K562 (cell line): ENCODE measurements around the gene GPS2. TPM values are rescaled to one million over a fixed set of nuclear protein-coding genes. Genes with fewer than 3 reads are reported as not detected.

Source experiments
- ARID2 ChIP-seq: fragments of 450-650 bp; IDR thresholded peaks from 2 replicates; pipeline ENCODE4 v1.6.1; 2017; ENCODE audit warnings: antibody characterized with exemption, mild to moderate bottlenecking
- CTBP1 ChIP-seq: fragments of 450-650 bp; IDR thresholded peaks from 2 replicates; pipeline ENCODE4 v1.6.1; 2016; ENCODE audit warnings: borderline replicate concordance
- FOXJ3 ChIP-seq: sonication (generic); formaldehyde crosslinking; IDR thresholded peaks from 2 replicates; pipeline ENCODE4 v1.4.0; 2020; ENCODE audit warnings: mild to moderate bottlenecking, missing genetic modification reagents
- HMGN3 ChIP-seq: IDR thresholded peaks from 2 replicates; pipeline ENCODE4 v1.6.1; 2011; ENCODE audit warnings: borderline replicate concordance, low read depth, mild to moderate bottlenecking, mixed read lengths, low read length; ENCODE audit not compliant: insufficient read length; ENCODE audit errors: extremely low read depth
- MAFK ChIP-seq: IDR thresholded peaks from 2 replicates; pipeline ENCODE4 v1.6.1; 2011; ENCODE audit warnings: low read length, improper control_type of control experiment
- POLR2A ChIP-seq: fragments of 450-650 bp; conservative IDR thresholded peaks from 2 replicates; pipeline ENCODE4 v1.6.1; 2016
- STAG1 ChIP-seq: sonication (generic); formaldehyde crosslinking; IDR thresholded peaks from 2 replicates; pipeline ENCODE4 v1.5.0; 2020; ENCODE audit warnings: missing genetic modification reagents, borderline replicate concordance
- TRIM24 ChIP-seq, 2 experiments: fragments of 450-650 bp; IDR thresholded peaks; 2 replicates each; pipeline ENCODE4 v1.6.1; 2016
- U2AF1 ChIP-seq: fragments of 200-400 bp; formaldehyde crosslinking; optimal IDR thresholded peaks from 2 replicates; pipeline ENCODE3; 2017; ENCODE audit warnings: mild to moderate bottlenecking, low read depth, low read length, moderate library complexity
- polyA plus RNA-seq, 8 experiments: library from polyadenylated mRNA; depleted of rRNA in 4 of 8; stranded (reverse) in 5 of 8; unstranded in 3 of 8; fragments of >200 nt; fragmentation: Nextera tagmentation in 2 of 8; fragmentation: Illumina TruSeq in 1 of 8; extraction: Ambion mirVana in 2 of 8; extraction: Trizol in 1 of 8; gene quantifications; 2 replicates each; pipeline versions ENCODE4 v1.2.1 to v1.2.3, GENCODE V29; 2011 to 2014; ENCODE audit warnings: inconsistent platforms in 1 of 8, missing spikeins in 1 of 8
- total RNA-seq, 7 experiments: library from RNA; depleted of rRNA in 6 of 7; stranded (reverse); fragments of >200 nt in 6 of 7; fragmentation: Illumina TruSeq in 2 of 7; extraction: Trizol in 2 of 7; gene quantifications; 2 replicates each; pipeline versions ENCODE4 v1.2.1 to v1.2.3, GENCODE V29; 2011 to 2021; ENCODE audit warnings: low replicate concordance in 1 of 7
- TF ChIP-seq, protein P1 (sequence below): sonication (generic); formaldehyde crosslinking; IDR thresholded peaks from 2 replicates; pipeline ENCODE4 v1.8.1; 2023; ENCODE audit warnings: missing genetic modification reagents, mild to moderate bottlenecking, borderline replicate concordance
- TF ChIP-seq, protein P2 (sequence below): fragments of 250-450 bp; sonication (Bioruptor Pico); IDR thresholded peaks from 2 replicates; pipeline ENCODE4 v1.4.0; 2020; ENCODE audit warnings: borderline replicate concordance
- TF ChIP-seq, protein P3 (sequence below): sonication (generic); formaldehyde crosslinking; IDR thresholded peaks from 2 replicates; pipeline ENCODE4 v1.8.1; 2023; ENCODE audit warnings: mild to moderate bottlenecking, missing genetic modification reagents
- TF ChIP-seq, protein P4 (sequence below): sonication (generic); formaldehyde crosslinking; IDR thresholded peaks from 2 replicates; pipeline ENCODE4 v1.8.0; 2022; ENCODE audit warnings: mild to moderate bottlenecking, missing genetic modification reagents
- TF ChIP-seq, protein P5 (sequence below): fragments of 450-650 bp; IDR thresholded peaks from 2 replicates; pipeline ENCODE4 v1.6.1; 2018; ENCODE audit not compliant: partially characterized antibody

The GPS2 gene
- total and polyA plus RNA-seq, 9 of the 15 experiments (the other 6 are each of a cell fraction or from before 2014, with no cell fraction given): 18.3 to 75.7 (median 37.0) TPM

DNA sequence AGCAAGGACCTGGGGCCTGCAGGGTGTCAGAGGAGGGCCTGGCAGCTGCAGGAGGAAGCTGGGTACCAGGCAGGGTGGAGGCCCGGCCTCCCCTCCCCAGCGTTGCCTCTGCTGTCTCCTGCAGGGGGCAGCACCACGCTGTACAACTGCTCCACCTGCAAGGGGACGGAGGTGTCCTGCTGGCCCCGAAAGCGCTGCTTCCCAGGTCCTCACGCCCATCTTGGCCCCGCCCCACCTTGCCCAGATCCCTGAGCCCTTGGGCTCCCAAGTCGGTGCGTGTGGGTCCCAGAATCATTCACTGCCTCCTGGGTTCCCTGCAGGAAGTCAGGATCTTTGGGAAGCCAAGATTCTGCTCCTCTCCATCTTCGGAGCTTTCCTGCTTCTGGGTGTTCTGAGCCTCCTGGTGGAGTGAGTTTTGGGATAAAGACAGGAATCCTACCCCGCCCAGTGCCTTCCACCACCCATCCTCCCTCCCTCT lies 41.0 kb upstream of the GPS2 start (continued):
- TF ChIP-seq, protein P1, sequence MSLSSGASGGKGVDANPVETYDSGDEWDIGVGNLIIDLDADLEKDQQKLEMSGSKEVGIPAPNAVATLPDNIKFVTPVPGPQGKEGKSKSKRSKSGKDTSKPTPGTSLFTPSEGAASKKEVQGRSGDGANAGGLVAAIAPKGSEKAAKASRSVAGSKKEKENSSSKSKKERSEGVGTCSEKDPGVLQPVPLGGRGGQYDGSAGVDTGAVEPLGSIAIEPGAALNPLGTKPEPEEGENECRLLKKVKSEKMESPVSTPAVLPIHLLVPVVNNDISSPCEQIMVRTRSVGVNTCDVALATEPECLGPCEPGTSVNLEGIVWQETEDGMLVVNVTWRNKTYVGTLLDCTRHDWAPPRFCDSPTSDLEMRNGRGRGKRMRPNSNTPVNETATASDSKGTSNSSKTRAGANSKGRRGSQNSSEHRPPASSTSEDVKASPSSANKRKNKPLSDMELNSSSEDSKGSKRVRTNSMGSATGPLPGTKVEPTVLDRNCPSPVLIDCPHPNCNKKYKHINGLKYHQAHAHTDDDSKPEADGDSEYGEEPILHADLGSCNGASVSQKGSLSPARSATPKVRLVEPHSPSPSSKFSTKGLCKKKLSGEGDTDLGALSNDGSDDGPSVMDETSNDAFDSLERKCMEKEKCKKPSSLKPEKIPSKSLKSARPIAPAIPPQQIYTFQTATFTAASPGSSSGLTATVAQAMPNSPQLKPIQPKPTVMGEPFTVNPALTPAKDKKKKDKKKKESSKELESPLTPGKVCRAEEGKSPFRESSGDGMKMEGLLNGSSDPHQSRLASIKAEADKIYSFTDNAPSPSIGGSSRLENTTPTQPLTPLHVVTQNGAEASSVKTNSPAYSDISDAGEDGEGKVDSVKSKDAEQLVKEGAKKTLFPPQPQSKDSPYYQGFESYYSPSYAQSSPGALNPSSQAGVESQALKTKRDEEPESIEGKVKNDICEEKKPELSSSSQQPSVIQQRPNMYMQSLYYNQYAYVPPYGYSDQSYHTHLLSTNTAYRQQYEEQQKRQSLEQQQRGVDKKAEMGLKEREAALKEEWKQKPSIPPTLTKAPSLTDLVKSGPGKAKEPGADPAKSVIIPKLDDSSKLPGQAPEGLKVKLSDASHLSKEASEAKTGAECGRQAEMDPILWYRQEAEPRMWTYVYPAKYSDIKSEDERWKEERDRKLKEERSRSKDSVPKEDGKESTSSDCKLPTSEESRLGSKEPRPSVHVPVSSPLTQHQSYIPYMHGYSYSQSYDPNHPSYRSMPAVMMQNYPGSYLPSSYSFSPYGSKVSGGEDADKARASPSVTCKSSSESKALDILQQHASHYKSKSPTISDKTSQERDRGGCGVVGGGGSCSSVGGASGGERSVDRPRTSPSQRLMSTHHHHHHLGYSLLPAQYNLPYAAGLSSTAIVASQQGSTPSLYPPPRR: no peak
- TF ChIP-seq ARID2 (peak; percentile 9; the same call in 1 of the 2 replicates), MAFK (no peak), CTBP1 (peak; percentile 89), FOXJ3 (CRISPR knock-in tag) (no peak), STAG1 (CRISPR knock-in tag) (peak; percentile 77), HMGN3 (no peak), POLR2A (no peak), U2AF1 (no peak), TRIM24 (IDR thresholded peaks at IDR 0.05) (no peak)
- TF ChIP-seq, protein P2, sequence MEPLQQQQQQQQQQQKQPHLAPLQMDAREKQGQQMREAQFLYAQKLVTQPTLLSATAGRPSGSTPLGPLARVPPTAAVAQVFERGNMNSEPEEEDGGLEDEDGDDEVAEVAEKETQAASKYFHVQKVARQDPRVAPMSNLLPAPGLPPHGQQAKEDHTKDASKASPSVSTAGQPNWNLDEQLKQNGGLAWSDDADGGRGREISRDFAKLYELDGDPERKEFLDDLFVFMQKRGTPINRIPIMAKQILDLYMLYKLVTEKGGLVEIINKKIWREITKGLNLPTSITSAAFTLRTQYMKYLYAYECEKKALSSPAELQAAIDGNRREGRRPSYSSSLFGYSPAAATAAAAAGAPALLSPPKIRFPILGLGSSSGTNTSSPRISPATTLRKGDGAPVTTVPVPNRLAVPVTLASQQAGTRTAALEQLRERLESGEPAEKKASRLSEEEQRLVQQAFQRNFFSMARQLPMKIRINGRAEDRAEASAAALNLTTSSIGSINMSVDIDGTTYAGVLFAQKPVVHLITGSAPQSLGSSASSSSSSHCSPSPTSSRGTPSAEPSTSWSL (CRISPR knock-in tag): no peak
- TF ChIP-seq, protein P3, sequence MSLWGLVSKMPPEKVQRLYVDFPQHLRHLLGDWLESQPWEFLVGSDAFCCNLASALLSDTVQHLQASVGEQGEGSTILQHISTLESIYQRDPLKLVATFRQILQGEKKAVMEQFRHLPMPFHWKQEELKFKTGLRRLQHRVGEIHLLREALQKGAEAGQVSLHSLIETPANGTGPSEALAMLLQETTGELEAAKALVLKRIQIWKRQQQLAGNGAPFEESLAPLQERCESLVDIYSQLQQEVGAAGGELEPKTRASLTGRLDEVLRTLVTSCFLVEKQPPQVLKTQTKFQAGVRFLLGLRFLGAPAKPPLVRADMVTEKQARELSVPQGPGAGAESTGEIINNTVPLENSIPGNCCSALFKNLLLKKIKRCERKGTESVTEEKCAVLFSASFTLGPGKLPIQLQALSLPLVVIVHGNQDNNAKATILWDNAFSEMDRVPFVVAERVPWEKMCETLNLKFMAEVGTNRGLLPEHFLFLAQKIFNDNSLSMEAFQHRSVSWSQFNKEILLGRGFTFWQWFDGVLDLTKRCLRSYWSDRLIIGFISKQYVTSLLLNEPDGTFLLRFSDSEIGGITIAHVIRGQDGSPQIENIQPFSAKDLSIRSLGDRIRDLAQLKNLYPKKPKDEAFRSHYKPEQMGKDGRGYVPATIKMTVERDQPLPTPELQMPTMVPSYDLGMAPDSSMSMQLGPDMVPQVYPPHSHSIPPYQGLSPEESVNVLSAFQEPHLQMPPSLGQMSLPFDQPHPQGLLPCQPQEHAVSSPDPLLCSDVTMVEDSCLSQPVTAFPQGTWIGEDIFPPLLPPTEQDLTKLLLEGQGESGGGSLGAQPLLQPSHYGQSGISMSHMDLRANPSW (CRISPR knock-in tag): no peak
- TF ChIP-seq, protein P4, sequence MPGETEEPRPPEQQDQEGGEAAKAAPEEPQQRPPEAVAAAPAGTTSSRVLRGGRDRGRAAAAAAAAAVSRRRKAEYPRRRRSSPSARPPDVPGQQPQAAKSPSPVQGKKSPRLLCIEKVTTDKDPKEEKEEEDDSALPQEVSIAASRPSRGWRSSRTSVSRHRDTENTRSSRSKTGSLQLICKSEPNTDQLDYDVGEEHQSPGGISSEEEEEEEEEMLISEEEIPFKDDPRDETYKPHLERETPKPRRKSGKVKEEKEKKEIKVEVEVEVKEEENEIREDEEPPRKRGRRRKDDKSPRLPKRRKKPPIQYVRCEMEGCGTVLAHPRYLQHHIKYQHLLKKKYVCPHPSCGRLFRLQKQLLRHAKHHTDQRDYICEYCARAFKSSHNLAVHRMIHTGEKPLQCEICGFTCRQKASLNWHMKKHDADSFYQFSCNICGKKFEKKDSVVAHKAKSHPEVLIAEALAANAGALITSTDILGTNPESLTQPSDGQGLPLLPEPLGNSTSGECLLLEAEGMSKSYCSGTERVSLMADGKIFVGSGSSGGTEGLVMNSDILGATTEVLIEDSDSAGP: no peak
- TF ChIP-seq, protein P5, sequence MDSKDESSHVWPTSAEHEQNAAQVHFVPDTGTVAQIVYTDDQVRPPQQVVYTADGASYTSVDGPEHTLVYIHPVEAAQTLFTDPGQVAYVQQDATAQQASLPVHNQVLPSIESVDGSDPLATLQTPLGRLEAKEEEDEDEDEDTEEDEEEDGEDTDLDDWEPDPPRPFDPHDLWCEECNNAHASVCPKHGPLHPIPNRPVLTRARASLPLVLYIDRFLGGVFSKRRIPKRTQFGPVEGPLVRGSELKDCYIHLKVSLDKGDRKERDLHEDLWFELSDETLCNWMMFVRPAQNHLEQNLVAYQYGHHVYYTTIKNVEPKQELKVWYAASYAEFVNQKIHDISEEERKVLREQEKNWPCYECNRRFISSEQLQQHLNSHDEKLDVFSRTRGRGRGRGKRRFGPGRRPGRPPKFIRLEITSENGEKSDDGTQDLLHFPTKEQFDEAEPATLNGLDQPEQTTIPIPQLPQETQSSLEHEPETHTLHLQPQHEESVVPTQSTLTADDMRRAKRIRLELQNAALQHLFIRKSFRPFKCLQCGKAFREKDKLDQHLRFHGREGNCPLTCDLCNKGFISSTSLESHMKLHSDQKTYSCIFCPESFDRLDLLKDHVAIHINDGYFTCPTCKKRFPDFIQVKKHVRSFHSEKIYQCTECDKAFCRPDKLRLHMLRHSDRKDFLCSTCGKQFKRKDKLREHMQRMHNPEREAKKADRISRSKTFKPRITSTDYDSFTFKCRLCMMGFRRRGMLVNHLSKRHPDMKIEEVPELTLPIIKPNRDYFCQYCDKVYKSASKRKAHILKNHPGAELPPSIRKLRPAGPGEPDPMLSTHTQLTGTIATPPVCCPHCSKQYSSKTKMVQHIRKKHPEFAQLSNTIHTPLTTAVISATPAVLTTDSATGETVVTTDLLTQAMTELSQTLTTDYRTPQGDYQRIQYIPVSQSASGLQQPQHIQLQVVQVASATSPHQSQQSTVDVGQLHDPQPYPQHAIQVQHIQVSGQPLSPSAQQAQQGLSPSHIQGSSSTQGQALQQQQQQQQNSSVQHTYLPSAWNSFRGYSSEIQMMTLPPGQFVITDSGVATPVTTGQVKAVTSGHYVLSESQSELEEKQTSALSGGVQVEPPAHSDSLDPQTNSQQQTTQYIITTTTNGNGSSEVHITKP: no peak
